ENCODE data around the gene STAT6.

- TF ChIP-seq CTCF (IDR thresholded peaks at IDR 0.05) (no peak), EZH2 (IDR thresholded peaks at IDR 0.05) (no peak)
Measured at GRCh38 chr12:57160040-57160439, 48.9 kb upstream of the STAT6 start.

Measured in neural progenitor cell (in vitro differentiated cells).